Inferior parietal cortex (tissue), 1 donor: Measurements from ENCODE around the gene CLEC2L.

Source experiments
- DNase-seq: peaks from one replicate; pipeline ENCODE4 v3.0.0-alpha.2; 2016; ENCODE audit errors: extremely low spot score

The CLEC2L gene

DNA sequence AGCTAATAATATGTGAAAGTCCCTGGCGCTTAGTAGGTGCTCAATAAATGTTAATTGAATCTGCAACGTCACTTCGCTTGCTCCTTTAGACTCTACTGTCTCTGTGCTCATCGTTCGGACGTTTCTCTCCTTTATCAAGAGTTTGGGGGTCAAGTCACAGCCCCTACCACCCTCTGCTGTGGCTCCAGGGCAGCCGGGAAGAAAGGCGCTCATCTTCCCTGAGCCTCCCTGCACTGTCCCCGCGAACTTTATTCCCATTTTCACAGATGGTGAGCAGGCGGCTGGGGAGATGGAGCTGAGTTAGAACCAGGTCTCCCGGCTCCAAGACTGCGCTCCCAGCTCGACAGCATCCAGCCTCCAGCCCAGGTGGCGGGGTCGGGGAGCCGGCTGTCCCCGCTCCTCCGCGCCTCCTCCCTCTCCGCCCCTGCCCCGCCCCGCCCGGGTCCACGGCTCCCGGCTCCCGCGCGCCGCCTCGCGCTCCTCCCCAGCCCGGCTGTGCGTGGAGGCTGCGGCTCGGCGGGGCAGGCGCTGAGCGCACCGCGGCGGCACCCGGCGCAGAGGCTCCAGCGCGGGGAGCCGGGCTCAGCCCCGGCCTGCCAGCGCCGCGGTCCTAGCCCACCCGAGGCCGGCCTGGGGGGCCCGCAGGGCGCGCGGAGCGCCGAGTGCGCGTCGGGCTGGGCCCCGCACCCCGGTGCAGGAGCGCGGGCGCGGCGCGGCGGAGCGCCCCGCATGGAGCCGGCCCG, at the start of gene CLEC2L:
TSS of gene CLEC2L (plus strand) at position 487 of the 743 bp plus-strand sequence. CDS start at position 730, 243 bp downstream.
- no peak for DNase-seq

DNA sequence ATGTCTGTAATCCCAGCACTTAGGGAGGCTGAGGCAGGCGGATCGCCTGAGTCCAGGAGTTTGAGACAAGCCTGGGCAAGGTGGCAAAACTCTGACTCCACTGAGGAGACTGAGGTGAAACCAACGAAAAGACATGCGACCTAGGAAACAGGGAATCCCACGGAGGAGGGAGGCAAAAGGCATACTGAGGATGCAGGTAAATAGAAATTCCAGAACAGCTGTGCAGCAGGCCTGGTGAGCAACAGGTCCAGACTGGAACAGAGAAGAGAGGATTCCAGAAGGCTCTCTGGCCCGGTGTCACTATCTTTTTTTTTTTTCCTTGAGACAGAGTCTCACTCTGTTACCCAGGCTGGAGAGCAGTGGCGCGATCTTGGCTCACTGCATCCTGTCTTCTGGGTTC, 47.3 kb upstream of the CLEC2L start:
- no peak for DNase-seq

DNA sequence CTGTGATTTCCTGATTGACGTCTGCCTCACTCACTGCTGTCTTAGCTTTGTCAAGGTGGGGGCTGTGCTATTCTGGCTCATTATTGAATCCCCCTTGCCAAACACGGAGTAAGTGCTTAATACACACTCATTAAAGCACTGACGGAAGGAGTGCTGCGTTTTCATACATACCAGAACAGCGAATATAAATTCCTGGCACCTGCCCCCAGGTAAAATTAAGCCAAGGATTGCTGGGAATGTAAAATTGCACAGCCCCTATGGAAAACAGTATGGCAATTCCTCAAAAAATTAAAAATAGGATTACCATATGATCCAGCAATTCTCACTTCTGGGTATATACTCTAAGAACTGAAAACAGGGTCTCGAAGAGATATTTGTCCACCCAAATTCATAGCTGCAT, 46.6 kb upstream of the CLEC2L start:
- DNase-seq = no peak

DNA sequence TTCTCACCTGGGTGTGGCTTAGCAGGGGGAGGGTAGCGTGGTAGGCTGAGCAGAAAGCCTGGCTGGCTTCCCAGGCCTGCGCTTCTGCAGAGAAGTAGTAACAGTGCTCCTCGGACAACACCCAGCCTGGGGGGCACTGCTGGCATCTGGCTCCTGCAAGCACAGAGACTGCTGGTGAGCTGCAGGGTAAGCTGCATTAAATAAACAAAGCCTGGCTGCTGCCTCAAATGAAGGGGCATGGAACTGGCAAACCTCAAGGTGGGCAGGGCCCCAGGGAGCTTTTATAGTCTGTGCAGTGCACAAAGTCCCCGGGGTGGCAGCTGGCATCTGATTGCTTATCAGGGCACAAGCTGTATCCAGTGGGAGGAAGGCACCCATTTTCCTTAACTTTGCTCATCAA, 43.9 kb upstream of the CLEC2L start:
- no peak for DNase-seq

DNA sequence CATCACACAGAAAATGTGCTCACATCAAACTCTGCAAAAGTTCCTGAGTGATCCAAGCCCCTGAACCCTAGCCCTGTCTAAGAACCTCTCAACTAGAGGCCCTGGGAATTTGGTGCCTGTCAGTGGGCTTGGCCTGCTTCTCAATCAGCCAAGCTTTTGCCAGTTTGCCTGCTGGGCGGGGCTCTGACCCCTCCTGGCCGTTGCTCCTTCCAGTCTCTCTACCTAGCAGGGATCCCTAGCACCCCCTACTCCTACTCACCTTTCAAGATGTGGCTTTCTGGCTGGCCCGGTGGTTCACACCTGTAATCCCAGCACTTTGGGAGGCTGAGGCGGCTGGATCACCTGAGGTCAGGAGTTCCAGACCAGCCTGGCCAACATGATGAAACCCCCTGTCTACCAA, 42.1 kb upstream of the CLEC2L start:
- no peak for DNase-seq

DNA sequence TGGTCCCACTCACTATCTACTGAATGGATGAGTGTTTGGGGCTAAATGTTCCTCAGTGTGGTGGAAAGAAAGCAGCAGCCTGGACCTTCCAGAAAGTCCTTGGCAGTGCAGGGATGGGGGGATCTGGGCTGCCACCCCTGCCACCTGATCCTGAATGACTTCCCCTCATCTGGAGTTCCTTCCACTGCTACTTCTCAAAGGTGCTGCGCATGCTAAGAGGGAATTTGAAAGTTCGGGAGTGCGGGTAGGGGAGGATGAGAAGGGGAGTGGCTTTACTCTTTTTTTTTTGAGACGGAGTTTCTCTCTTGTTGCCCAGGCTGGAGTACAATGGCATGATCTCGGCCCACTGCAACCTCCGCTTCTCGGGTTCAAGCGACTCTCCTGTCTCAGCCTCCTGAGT, 41.4 kb upstream of the CLEC2L start:
- no peak for DNase-seq

DNA sequence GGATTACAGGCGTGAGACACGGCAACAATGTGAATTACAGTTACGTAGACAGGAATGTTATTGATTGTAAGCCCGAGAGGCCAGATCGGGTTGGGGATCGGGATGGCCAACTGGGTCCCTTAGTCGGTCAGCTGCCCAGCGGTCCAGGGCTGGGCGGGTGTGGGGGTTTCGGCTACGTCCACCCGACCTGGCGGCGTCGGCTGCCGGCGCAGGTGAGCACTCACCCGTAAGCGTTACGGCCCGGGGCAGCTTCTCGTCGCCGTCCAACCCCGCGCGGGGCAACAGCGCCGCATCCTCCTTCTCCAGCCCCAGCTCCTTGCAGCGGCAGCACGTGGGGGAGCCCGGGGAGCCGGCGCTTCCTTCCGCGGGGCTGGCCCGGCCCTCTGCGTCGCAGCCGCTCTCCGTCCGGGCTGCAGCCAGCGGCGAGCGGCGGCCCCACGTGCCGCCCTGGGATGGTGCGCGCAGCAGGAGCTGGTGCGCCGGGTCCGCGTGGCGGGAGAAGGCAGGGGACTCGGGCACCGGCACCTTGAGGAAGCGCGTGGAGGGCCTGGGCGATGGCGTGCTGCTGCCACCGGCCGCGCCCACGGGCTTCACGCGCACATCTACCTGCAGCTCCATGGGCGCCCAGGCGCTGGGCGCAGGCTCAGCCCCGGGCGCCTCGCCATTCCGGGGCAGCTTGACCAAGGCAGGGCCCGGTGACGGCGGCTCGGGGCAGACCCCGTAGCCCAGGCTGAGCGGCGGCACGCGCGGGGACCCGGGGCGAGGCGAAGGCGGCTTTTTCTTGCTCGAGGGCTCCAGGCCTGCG, 40.6 kb upstream of the CLEC2L start:
- no peak for DNase-seq

DNA sequence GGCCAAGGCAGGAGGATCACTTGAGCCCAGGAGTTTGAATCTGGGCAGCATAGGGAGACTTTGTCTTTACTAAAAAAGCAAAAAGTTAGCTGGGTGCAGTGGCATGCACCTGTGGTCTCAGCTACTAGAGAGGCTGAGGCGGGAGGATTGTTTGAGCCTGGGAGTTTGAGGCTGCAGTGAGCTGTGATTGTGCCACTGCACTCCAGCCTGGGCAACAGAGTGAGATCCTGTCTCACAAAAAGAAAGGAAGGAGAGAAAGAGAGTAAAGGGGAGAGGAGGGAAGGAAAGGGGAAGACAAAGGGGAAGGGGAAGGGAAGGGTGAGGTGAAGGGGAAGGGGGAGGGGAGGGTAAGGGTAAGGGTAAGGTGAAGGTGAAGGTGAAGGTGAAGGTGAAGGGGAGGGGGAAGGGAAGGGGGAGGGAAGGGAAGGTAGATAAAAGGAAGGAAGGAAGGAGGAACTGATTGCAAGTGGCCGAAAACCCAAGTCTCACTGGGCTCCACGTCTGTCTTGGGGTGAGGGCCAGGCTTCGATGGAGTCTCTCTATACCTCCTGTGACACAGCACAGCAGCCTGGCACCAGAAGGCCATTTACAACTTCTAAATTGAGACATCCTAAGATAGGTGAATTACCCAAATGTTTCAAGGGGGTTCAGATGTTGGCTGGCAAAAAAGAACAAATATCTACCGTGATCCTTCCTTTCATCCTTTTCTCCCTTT, 36.0 kb upstream of the CLEC2L start:
- no peak for DNase-seq

DNA sequence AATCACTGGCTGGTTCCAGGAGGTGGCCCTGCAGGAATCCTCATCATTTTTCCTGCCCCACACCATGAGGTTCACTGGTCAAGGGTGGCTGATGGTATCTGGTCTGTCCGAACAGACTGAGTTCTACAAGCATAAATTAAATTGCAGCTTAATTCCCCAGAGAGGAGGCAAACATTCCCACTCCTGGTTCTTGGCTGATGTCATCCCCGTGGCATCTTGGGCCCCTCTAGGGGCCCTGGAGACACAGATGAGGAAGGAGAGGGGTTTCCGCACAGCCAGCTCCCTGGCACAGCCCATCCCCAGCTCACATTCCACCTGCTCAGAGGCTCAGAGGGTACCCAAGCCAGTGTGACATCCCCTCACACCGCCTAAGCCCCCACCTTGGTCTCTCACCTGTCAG, 34.7 kb upstream of the CLEC2L start:
- DNase-seq = no peak

DNA sequence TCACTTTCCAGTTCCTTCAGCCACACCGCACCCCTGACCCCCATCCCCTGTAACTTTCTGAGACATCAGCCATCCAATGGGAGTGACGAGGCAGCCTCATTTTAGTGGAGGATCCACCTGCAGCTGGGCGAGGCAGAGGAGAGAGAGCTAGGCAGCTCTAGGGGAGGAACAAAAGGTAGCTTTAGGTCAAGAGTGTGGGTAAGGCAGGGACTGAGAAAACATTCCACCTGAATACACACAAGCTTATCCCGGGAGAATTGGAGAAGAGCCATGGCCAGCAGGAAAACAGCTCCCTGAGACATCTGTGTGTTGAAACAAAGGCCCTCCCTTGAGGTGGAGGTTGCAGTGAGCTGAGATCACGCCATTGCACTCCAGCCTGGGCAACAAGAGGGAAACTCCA, 33.4 kb upstream of the CLEC2L start:
- no peak for DNase-seq

DNA sequence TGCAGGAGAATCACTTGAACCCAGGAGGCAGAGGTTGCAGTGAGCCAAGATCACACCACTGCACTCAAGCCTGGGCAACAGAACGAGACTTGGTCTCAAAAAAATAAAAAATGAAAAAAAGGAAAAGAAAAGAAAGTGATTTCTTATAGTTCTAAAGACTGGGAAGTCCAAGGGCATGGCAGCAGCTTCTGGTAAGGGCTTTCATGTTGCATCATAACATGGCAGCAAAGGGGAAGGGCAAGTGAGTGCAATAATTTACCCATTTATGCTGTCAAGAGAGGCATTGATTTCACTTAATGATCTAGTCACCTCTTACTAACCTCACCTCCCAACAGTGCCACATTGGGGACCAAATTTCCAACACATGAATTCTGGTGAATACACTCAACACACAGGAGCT, 31.2 kb upstream of the CLEC2L start:
- no peak for DNase-seq

DNA sequence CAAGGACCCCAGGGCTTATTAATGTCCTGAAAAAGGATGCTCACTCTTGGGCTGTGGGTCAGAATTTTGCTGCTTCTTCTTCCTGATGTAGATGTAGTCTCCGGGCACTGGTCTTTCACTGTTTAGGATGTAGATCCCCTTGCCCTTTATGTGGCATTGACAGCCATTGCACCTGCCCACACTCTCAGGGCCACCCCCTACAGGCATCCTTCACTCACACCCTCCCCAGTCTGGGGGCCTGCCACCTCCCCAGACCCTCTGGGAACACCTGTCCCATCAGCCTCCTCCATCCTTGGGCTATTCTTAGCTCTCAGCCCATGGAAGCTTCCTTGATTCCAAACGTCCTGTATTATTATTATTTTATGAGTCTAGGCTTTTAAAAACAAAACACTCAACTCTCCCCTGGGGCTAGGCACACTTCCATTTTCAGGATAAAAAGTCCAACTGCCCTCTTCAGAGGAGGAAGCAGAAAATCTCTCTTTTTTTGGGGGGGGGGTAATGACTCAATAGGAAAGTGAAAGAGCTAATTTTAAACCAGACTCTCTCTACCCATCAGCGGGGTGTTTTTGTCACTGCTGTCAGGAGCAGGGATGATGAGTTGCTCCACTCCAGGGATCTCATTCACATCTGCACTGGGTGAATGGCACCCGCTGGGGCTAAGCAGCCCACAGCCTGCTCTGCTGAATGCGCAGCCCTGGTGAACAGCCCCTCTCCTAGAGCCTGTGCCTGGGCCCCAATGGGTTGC, 28.5 kb upstream of the CLEC2L start:
- DNase-seq = no peak

DNA sequence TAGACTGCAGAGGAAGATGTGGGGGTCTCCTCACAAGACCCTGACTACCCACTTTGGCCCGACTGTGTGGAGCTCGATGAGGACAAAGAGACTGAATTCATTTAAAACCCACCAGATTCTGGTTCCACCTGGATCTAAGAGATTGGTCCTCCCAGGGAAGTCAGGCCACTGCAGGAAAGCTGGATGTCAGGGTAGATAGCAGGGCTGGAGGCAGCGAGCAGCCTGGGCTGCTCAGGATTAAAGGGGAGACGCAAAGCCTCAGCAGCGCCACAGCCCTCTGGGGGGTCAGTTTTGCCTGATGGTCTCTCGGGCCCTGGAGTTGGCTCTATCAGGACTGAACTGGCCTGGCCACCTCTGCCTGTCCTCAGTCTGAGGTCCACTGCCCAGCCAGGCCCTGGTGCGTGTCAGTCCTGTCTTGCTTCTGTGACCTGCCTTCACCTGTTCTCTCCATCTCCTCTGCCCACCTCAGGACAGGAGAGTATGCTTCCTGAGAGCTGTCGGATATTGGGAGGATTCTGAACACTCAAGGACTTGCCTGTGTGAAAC, 27.8 kb upstream of the CLEC2L start:
- DNase-seq = no peak

DNA sequence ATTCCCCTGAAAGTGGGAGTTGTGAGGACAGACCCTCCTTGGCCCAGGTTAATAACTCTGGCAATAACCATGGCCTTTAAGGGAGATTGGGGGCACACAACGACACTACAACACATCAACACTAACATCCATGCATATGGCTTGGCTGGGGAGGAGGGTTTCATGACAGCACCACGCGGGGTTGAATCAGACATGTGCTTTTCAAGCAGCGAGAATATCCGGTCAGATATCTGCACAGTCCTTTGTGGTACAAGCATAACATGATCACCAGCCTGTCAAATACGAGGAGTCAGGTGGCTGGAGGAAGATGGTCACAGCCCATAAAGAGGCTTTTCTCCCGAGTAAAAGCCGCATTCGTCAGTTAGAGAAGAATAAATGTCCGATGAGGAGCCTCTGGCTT, 27.0 kb upstream of the CLEC2L start:
- no peak for DNase-seq

DNA sequence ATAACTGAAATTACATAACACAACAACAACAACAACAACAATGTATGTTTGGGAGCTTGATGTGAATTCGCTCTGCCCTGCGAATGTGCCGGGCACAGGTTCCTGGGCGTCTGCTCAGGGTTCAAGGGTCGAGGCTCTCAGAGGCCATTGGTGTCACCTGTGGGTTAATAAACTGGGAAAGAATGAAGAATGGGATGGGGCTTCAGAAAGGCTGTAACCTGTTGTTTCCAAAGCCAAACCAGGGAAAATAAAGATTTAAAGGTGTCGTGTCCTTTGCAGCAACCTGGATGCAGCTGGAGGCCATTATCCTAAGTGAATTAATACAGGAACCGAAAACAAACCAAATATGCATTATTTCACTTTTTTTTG, 22.7 kb upstream of the CLEC2L start:
- no peak for DNase-seq

DNA sequence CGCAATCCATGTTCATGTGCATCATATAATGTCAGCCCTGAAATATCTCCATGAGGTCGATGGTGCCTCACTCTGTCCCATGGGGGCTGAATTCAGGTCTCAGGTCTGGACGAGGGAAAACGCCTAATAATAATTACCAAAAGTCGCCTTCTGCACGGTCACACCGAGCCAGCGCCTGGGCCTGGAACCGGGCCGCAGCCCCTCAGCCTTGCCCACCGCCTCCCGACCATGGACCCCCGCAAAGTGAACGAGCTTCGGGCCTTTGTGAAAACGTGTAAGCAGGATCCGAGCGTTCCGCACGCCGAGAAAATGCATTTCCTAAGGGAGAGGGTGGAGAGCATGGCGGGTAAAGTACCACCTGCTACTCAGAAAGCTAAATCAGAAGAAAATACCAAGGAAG, 21.3 kb upstream of the CLEC2L start:
- DNase-seq = no peak

DNA sequence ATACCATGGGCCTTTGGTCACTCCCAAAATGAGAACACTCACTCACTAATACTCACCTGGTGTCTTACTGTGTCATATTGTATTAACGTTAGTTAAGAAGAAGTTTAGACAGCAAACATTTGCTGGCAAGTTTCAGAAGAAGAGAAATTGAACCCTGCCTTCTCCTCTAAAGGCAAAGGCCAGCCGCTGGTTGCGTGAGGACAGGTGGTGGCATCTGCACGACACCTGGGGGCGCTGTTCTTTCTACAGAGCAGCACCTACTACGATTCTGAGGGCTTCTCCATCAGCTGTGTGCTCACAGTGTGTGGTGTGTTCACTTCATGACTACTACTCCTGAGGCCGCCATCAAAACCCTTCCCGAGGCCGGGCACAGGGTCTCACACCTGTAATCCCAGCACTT, 17.9 kb upstream of the CLEC2L start:
- DNase-seq = no peak

DNA sequence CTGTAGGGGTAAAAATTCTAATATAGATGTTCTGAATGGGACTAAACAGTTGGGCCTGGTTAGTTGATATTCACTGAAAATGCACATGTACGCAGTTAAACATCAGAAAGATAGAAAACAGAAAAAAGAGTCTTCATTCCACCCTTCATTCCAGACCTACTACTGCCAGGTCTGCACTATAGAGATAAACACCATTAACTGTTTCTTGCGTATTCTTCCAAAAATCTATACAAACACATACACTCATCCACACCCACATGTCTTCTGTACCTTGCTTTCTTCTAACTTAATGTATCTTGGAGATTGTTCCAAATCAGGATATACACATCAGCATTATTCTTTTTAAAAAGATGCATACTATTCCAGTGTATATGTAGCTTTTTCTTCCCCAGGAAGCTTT, 13.9 kb upstream of the CLEC2L start:
- no peak for DNase-seq

DNA sequence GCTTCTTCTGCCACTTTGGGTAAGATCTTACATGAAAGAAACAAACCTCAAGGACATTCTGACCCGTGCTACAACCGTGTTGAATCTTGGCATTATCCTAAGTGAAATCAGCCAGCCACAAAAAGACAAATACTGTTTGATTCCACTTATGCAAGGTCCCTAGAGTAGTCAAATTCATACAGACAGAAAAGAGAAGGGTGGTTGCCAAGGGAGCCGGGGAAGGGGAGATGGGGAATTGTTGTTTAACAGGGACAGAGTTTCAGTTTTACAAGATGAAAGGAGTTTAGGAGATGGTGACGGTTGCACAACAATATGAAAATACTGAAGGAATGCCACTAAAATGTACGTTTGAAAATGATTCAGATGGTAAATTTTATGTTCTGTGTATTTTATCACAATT, 12.2 kb upstream of the CLEC2L start:
- no peak for DNase-seq

DNA sequence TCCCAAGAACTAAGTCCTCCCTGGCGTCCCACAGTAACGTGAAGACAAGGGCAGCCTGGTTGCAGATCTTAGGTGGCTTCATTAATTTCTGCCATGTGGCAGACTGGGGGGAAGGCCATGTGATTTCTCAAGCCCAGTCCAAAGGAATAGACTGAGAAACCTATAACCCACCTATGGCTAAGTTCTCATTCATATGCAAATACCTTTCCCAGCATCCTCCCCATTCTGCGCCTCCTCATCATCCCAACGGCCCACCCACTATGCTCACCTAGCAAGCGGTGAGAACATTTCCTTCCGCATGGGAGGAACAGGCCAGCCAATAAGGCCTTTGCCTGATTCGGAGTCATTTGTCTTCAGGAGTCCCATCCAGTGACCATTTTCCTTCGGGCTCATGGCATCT, 8.2 kb upstream of the CLEC2L start:
- no peak for DNase-seq

DNA sequence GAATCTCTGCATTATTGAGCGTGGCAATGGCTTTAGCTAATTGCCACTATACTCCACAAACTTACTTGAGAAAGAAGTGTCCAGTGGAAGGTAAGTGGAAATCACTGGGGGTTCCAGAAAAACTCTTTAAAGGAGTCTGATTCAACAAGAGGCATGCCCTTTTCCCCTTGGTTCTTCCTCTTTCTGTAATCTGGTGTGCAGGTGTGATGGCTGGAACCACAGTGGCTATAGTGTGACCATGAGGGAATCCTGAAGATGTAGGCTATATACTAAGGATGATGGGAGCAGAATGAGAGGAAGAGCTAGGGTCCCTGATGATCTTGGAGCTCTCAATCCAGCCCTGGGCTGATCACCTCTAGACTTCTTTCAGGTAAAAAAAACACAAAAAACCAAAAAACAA, 2.0 kb upstream of the CLEC2L start:
- DNase-seq = no peak

DNA sequence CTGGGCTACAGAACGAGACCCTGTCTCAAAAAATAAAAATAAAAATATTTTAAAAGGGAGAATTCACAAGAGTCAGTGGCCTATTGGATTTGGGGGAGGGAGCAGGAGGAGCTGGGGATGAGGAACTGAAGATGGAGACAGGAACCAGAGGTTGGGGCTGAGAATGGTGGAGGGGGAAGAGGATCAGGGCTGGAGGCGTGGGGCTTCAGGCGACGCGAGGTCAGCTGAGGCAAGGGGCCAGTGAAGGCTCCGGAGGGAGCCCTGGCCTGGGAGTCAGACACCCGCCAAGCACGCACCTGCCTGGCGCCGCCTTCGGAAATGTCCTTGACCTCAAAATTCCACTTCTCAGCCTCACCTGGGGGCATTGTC, 671 bp upstream of the CLEC2L start:
- no peak for DNase-seq
